Measurements from ENCODE around the gene MALRD1.

Gene MALRD1

GRCh38 chr10:19578571-19578970 lies 530.0 kb downstream of the MALRD1 start:
- DNase-seq (ENCODE audit: low spot score) = no peak

- no peak for DNase-seq (ENCODE audit: low spot score)
Measured at GRCh38 chr10:19579761-19580545, 531.4 kb downstream of the MALRD1 start.

GRCh38 chr10:19580691-19581090 lies 532.1 kb downstream of the MALRD1 start:
- DNase-seq (ENCODE audit: low spot score) = no peak

GRCh38 chr10:19588608-19589007 lies 540.0 kb downstream of the MALRD1 start:
- no peak for DNase-seq (ENCODE audit: low spot score)

GRCh38 chr10:19592276-19592675 lies 543.7 kb downstream of the MALRD1 start:
- no peak for DNase-seq (ENCODE audit: low spot score)

- no peak for DNase-seq (ENCODE audit: low spot score)
Measured at GRCh38 chr10:19595212-19595845, 546.7 kb downstream of the MALRD1 start.

GRCh38 chr10:19605806-19606205 lies 557.2 kb downstream of the MALRD1 start:
- DNase-seq (ENCODE audit: low spot score) = no peak

GRCh38 chr10:19606968-19607367 lies 558.4 kb downstream of the MALRD1 start:
- no peak for DNase-seq (ENCODE audit: low spot score)

GRCh38 chr10:19611775-19612174 lies 563.2 kb downstream of the MALRD1 start:
- DNase-seq (ENCODE audit: low spot score) = no peak

- DNase-seq (ENCODE audit: low spot score) = no peak
Measured at GRCh38 chr10:19616966-19617365, 568.4 kb downstream of the MALRD1 start.

GRCh38 chr10:19620811-19621210 lies 572.2 kb downstream of the MALRD1 start:
- no peak for DNase-seq (ENCODE audit: low spot score)

- DNase-seq (ENCODE audit: low spot score) = no peak
Measured at GRCh38 chr10:19623321-19623720, 574.7 kb downstream of the MALRD1 start.

- no peak for DNase-seq (ENCODE audit: low spot score)
Measured at GRCh38 chr10:19626156-19626555, 577.6 kb downstream of the MALRD1 start.

- DNase-seq (ENCODE audit: low spot score) = no peak
Measured at GRCh38 chr10:19628767-19629560, 580.4 kb downstream of the MALRD1 start.

GRCh38 chr10:19629567-19629966 lies 581.0 kb downstream of the MALRD1 start:
- DNase-seq (ENCODE audit: low spot score) = no peak

GRCh38 chr10:19634163-19634562 lies 585.6 kb downstream of the MALRD1 start:
- no peak for DNase-seq (ENCODE audit: low spot score)

GRCh38 chr10:19638182-19638895 lies 589.7 kb downstream of the MALRD1 start:
- no peak for DNase-seq (ENCODE audit: low spot score)

- no peak for DNase-seq (ENCODE audit: low spot score)
Measured at GRCh38 chr10:19638896-19639233, 590.3 kb downstream of the MALRD1 start.

GRCh38 chr10:19640566-19641263 lies 592.1 kb downstream of the MALRD1 start:
- no peak for DNase-seq (ENCODE audit: low spot score)

GRCh38 chr10:19651549-19651948 lies 602.9 kb downstream of the MALRD1 start:
- no peak for DNase-seq (ENCODE audit: low spot score)

- DNase-seq (ENCODE audit: low spot score) = no peak
Measured at GRCh38 chr10:19652750-19653149, 604.1 kb downstream of the MALRD1 start.

- no peak for DNase-seq (ENCODE audit: low spot score)
Measured at GRCh38 chr10:19653931-19654330, 605.3 kb downstream of the MALRD1 start.
